ENCODE data around the gene C9orf43. TPM values are rescaled to one million over a fixed set of nuclear protein-coding genes. Genes with fewer than 3 reads are reported as not detected.

Gene C9orf43
- polyA plus RNA-seq (2011; rRNA removed) (0.89 and 1.0 TPM in 2 replicates), polyA plus RNA-seq (2017; fragmentation: RNase III; extraction: RNeasy Plus Mini Kit Qiagen cat#74134 plus additional on column Dnase treatment) (0.50 to 1.1 TPM (median 0.85 TPM) in 3 replicates), polyA minus RNA-seq (2011; rRNA and poly(A)+ RNA removed) (0.37 and 1.5 TPM in 2 replicates)
- 0.41 and 0.60 TPM in 2 replicates for polyA plus RNA-seq (2012; cell fraction: cytosol; rRNA removed)
- polyA plus RNA-seq (2012; cell fraction: nucleus; rRNA removed), result 0.20 and 0.26 TPM in 2 replicates

GRCh38 chr9:113410207-113410864, at the start of gene C9orf43, which contains the start of gene POLE3:
TSS of gene C9orf43 (plus strand) at chr9:113410747. CDS start at chr9:113413494, 2,747 bp downstream.
TSS of gene POLE3 (minus strand) at chr9:113410675. CDS start at chr9:113410293, 382 bp downstream.
- H3K27ac ChIP-seq, result peak within 1 kb of the TSS; percentile 95 to 98
- DNase-seq (ENCODE audit: low read depth in 1 of 2, low spot score in 1 of 2) (peak; percentile 90 to 97), FAIRE-seq (no peak), ATAC-seq (peak; percentile 97)
- ChIA-PET CTCF (interaction anchor here (0.6 to 4.1 kb wide), 17 partner anchors 9 to 248 kb away, joined by 3 to 28 read pairs (median 4); partner anchors contain the start of genes ALAD, CDC26, HDHD3 and PRPF4), POLR2A (interaction anchor here (0.6 to 2.1 kb wide), 17 partner anchors 9 to 248 kb away, joined by 3 to 22 read pairs (median 4); partner anchors contain the start of genes ALAD, CDC26, FKBP15 and HDHD3)
- no peaks in the 10 kb centered on the region for H3K9me3 ChIP-seq
- H3K4me2 ChIP-seq, result peak within 1 kb of the TSS; percentile 78
- H3K4me3 ChIP-seq, result peak within 1 kb of the TSS; percentile 70
- peaks cover 8% of the 10 kb centered on the region; the same call in 1 of the 3 replicates for H3K4me1 ChIP-seq
- WGBS (ENCODE audit: missing lambda C conversion rate), result 2% methylated on average over 25 of the region's 61 CpGs
- TF ChIP-seq KDM1A (IDR thresholded peaks at IDR 0.05; ENCODE audit: low read depth) (no peak), NR3C1 (IDR thresholded peaks at IDR 0.05) (no peak), BHLHE40 (IDR thresholded peaks at IDR 0.05; ENCODE audit: low read depth, low read length) (no peak), POLR2AphosphoS2 (conservative IDR thresholded peaks at IDR 0.05; ENCODE audit: low read length) (no peak), POLR2A (IDR thresholded peaks at IDR 0.05; ENCODE audit: low read length) (peak; percentile 72), CEBPB (IDR thresholded peaks at IDR 0.05) (peak in 1 of 2 experiments; percentile 53; a peak in 2 of 4 replicates), JUNB (IDR thresholded peaks at IDR 0.05) (no peak), EP300 (IDR thresholded peaks at IDR 0.05) (no peak), CTCF (IDR thresholded peaks at IDR 0.05) (no peak), USF2 (IDR thresholded peaks at IDR 0.05) (peak; percentile 89), BCL3 (IDR thresholded peaks at IDR 0.05) (peak; percentile 73; the same call in 1 of the 3 replicates), REST (IDR thresholded peaks at IDR 0.05) (0 out of 2 replicates have a peak, but pooled peaks have one; percentile 26), HOXA7 (CRISPR knock-in tag; IDR thresholded peaks at IDR 0.05) (no peak), MAX (IDR thresholded peaks at IDR 0.05) (peak; percentile 98), FOSL2 (IDR thresholded peaks at IDR 0.05) (no peak), FOSL2 (CRISPR knock-in tag; IDR thresholded peaks at IDR 0.05) (peak; percentile 27; the same call in 1 of the 2 replicates), RCOR1 (IDR thresholded peaks at IDR 0.05; ENCODE audit: low read depth, low read length) (no peak), NPAS2 (CRISPR knock-in tag; IDR thresholded peaks at IDR 0.05; ENCODE audit: borderline replicate concordance) (no peak), RAD21 (conservative IDR thresholded peaks at IDR 0.05 in 1 of 2, IDR thresholded peaks at IDR 0.05 in 1 of 2) (no peak), CHD2 (IDR thresholded peaks at IDR 0.05; ENCODE audit: low read length, partially characterized antibody) (peak; percentile 69), EHMT2 (IDR thresholded peaks at IDR 0.05; ENCODE audit: low read depth) (no peak), E2F6 (IDR thresholded peaks at IDR 0.05; ENCODE audit: borderline replicate concordance, low read depth) (peak; percentile 89), HES2 (IDR thresholded peaks at IDR 0.05) (no peak), MAZ (IDR thresholded peaks at IDR 0.05; ENCODE audit: borderline replicate concordance, low read depth, low read length) (no peak), JUN (IDR thresholded peaks at IDR 0.05) (peak; percentile 85 to 93), PHF8 (IDR thresholded peaks at IDR 0.05; ENCODE audit: borderline replicate concordance, low read depth) (no peak), SMC3 (IDR thresholded peaks at IDR 0.05) (no peak), KDM5A (IDR thresholded peaks at IDR 0.05) (peak; percentile 38; the same call in 1 of the 2 replicates), NFE2L2 (conservative IDR thresholded peaks at IDR 0.05; ENCODE audit: low read length) (peak; percentile 1; the same call in 1 of the 2 replicates), TFCP2L1 (CRISPR knock-in tag; IDR thresholded peaks at IDR 0.05) (peak; percentile 55; the same call in 1 of the 2 replicates), MAFK (IDR thresholded peaks at IDR 0.05; ENCODE audit: partially characterized antibody) (peak; percentile 51), EHF (CRISPR knock-in tag; IDR thresholded peaks at IDR 0.05) (no peak)

Measured in A549 (cell line).